UCSD-AML1 (cell line): Measurements from ENCODE around the gene BTBD18.

Source experiments
- DNase-seq: peaks from one replicate; lab custom pipeline; 2025; ENCODE audit not compliant: unreplicated experiment; lab: John Stamatoyannopoulos, UW

BTBD18 gene, protein sequence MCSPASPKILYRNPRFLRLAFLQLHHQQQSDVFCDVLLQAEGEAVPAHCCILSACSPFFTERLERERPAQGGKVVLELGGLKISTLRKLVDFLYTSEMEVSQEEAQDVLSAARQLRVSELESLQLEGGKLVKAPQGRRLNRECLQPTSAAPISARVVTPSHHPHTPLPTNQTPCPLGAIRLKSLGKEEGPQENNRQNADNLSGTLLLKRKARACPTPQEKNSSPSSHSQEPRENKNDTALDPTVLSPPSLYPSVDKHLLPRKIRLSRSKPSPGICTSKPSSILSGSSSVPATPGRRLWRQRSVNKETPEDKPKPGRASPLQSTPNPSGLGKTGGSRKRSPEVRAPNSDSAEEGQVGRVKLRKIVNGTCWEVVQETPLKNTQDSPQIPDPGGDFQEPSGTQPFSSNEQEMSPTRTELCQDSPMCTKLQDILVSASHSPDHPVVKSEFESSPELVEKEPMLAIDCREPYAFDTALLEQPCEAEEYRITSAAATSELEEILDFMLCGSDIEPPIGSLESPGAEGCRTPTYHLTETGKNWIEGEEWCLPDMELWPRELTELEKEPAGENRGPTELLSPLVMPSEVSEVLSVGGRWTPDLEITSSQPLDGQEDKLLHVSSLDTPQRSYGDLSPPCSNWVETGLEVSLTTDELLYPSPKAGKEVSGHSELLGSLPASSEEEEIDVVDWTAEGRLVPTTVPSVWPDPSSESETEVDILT

DNA sequence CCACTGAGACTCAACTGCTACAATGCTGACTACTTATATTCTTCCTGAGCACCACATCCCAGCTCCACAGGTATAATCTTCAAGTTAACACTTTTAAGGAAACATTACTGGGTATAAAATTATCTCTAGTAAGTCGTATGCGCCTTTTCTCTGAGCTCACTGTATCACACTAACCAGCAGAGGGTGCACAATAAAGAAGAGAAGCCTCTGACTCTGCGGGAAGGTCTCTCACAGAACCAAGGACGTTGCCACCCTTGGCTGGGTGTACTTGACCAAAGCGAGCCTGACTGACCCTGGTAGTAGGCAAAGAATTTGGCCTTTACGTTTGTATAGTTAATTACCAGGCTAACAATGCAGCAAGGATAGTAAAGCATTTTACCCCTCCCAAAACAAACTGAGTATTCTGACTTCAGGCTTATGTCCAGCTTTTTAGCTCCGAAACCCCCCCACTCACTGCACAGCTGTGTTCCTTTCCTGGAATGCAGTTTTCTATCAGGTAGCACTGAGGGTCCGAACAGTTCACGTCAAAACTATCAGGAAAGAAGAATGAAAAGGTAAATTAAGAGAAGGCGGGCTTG is at the start of gene BTBD18:
Gene BTBD18 (minus strand): TSS at position 144 of the 578 bp plus-strand sequence. CDS start 631 bp downstream, outside the sequence.
- no peak for DNase-seq

DNA sequence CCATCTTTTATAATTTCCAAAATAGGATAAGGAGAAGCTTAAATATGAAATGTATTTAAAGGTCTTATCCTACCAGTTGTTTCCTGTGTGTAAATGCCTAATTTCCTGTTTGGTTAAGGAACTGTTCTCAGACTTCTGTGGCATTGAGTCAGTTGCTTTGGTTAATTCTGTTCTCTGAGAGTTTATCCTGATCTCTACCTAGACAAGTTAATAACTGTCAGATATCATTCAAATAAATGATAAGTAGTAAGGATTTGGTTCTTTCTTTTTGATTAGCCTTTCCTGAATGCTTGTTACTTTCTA is 49.5 kb upstream of the BTBD18 start:
- DNase-seq: no peak

DNA sequence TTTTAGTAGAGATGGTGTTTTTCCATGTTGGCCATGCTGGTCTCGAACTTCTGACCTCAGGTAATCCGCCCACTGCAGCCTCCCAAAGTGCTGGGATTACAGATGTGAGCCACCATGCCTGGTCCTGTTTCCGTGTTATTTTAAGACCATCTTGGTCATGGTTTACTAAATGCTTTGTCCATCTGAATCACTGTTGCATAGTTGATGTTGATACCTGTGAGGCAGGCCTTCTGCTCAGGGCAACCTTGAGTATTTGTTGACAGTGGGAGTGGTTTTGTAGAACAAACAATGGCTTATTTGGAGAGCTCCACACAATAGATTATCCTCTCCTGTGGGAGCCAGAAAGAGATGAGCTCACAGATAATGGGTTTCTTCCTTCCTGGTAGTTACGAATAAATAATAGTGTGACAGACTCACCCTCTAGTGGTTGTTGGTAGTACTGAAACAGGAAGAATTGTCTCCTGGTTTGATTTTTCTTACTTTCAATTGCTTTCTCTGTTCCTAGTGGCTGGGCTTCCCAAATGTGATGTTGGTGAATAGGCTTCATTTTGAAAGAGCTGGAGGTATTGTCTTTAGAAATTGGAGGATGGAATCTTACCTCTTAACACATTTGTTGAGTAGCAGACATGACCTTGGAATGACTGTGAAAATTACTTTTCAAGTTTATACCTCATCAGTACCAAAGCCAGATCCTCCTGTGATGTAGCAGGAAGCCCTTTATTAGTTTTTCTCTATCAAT is 49.0 kb upstream of the BTBD18 start:
- DNase-seq: no peak

DNA sequence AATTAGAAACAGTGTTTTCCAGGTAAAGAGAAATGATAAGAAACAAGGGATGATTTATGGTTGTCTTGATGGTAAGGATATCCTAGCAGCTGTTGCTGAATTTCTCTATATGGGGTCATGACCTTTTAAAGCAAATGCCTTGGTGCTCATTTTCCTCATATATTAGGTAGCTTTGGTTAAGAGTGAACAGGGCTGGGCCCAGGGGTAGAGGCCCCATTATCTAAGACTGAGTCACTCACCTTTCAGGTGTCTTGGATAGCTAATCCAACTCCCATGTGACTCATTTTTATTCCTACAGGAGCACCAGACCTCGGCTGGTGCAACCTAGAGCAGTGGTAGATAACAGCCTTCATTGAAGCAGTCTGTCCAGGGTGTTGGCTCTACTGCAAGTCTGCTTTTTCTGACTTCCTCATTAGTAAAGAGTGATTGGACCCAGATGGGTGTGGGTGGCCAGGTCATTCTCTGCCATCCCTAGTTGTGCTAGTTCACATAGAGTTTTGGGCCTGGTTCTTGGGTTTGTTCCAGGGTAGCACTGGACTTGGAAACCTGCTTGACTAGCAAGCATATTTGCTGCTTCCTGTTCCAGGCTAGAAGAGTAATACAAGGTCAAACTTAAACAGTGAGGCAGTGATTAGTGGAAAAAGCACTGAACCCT is 47.4 kb upstream of the BTBD18 start:
- peak; percentile 16 for DNase-seq

DNA sequence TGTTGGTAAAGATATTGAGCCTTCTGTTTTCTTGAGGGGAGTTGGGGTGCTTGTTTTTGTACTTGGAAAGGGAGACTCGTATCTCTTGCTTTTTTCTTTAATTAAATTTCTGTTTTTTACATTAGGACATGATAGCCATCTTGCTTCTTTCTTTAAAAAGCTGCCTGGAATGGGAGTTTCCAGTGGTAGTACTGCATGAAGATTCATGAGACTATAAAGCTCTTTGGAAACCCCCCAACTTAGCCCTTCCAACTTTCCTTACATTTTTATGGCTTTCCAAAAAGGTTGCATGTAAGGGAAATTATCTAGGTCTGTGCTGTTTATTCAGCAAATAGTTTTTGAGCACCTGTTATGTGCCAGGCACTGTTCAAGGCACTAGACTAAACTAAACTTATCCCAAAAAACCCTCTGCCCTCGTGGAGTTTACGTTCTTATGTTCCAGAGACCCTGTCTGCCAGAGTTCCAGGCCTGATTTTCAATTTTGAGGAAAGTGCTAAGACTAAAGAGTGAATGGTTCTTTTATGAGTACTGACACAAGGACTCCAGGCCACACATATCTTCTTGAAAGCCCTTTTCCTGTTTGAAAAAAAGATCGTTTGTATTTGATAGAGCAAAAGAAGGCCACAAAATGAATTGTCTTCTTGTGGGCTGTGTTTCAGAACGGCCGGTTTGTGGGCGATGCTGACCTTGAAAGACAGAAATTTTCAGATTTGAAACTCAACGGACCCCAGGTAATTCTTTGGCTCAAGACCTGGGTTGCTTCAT is 41.9 kb upstream of the BTBD18 start:
- no peak for DNase-seq

DNA sequence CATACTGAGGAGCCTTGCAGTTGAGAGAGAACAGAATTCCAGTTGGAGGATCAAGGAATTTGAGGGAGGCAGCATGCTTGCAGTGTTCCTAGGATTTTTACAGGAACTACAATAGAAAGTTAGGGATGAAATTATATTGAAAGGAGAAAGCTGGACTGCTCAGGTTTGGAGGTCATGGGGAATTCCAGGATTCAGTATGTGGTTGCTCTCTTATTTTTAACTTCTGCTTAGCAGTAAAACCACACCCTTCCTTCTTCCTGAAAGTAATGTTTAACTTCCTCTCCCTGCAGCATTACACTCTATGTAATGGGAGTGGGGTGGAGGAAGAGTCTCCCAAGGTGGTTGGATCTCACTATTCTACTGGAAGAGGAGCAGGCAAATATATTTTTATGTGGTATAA is 41.3 kb upstream of the BTBD18 start:
- no peak for DNase-seq

- peak; percentile 89 for DNase-seq
These were observed 40.5 kb upstream of the BTBD18 start for GRCh38 chr11:57792060-57792541.

DNA sequence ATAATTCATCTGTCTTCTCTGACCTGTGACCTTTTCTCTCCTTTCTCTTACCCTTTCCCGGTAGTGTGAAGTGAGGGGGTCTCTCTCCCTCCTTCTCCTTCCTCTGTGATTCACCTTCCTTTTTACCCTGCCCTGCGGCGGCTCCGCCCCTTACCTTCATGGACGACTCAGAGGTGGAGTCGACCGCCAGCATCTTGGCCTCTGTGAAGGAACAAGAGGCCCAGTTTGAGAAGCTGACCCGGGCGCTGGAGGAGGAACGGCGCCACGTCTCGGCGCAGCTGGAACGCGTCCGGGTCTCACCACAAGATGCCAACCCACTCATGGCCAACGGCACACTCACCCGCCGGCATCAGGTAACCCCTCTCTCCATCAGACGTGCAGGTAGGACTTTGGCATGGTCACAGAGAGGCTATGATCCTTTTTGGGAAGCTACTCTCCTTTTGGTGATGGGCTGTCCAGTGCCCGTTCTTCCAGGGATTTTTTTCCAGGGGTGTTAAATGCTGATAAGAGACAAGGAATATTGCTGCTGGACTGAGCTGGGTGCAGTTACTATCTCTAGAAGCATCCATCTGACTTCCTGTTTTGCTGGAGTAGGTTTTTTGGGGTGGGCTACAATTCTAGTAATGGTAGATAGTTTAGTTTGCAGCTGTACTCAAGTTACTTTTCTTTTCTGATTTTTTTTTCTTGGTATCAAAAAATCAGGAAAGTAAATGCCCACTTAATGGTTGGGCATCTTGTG is 39.9 kb upstream of the BTBD18 start:
- no peak for DNase-seq

GRCh38 chr11:57788703-57789088 is 37.1 kb upstream of the BTBD18 start:
- DNase-seq: no peak

DNA sequence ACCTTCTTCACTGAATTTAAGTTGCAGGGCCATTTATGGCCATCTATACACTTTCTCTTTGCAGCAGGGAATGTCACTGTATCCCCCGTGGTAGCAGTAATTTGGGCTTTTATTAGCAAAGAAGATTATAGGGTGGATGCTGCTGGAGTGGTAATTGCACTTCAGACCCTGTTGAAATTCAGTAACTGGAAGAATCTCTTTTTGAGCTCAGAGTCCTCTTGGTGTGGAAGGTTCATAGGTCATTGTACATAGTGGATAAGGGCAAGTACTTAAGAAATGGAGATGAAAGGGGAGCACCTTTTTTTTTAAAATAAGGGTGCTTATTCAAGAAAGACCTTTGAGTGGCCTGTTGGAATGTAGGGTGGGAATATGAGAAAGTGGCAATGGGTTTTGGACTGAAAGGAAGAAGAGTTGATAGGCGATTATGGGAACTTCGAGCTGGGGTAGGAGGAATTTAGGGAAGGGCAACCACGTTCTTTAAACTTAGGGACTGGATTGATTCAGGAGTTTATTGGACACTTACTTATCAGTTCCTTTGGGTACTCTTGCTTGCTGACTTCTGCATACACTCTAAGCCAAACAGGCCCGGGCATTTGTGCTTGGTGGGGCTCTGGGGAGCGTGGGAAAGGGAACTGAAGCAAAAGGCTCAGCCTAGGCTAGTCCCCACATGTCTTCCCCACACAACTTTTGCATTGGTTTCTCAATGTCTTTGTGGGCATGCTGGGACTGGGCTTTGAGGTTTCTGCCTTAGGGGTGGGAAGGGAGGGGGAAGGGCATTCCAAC is 36.5 kb upstream of the BTBD18 start:
- DNase-seq: peak; percentile 24

DNA sequence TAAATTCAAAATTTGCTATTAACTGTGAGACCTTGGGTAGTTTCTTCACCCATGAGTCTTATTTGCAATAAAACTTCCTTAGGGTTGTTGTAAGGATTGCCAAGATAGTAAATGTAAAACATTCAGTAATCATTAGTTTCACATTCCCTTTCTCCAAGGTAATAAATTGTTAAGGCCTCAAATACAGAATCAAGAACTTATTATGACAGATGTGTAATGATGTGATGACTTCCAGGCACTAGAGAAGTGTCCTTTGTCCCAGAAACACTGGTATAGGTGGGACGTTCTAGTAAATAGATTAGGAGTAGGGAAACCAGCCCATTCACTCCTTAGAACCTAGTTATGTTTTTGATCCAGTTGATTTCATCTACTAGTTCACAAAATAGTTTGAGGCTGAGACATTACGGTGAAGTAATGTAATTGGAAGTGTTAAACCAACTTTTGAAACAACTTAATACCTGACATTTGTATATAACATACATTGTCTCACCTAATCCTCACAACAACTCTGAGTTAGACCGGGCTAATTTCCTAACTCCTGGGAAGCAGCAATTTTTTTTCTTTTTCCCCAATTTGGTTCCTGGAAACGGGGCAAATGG is 35.5 kb upstream of the BTBD18 start:
- DNase-seq: no peak

DNA sequence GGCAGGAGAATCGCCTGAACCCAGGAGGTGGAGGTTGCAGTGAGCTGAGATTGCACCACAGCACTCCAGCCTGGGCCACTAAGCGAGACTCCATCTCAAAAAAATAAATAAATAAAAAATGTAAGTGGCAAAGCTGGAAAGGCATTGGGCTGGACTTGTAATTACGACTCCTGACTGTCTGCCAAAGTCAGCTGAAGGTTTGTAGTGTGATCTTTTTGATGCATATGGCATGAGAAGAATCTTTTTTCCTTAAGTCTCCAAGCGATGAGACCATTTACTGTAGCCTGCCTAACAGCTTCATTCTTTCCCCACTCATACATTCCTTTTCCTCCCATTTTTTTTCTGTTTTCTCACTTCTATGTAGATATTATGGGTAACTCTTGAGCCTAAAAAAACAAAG is 34.8 kb upstream of the BTBD18 start:
- DNase-seq: no peak

DNA sequence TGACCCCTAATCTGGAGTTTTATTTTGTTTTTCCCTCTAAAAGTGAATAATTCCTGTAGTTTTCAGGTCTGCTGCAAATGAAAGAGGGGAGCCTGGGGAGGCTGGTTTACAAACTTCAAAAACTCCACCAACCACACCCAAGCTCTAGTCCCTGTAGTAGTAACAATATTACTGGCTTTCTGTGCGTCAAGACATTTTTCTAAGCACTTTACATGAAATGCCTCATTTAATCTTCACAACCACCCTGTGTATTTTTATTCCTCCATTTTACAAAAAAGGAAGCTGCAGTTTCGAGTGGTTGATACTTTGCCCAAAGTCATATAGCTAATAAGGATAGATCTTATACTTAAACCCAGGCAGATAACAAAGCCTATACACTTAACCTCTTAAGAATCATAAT is 33.5 kb upstream of the BTBD18 start:
- DNase-seq: no peak

DNA sequence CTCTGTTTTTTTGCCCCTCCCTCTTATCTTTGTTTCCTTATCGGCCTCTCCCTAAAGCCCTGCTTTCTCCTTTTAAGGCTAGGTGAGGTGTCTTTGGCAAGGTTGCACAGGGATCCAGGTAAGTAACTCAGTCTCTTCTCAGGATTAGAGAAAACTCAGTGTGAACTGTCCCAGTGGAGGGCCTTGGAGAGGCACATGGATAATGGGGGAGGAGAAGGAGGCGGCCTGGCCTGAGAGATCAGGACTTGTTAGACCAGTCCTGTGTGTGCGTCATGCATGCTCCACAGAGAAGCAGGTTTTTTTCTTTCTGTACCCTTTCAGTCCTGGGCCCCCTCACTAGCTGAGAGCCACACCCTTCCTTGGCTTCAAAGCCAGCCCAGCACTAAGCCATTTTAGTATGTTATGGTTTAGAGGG is 29.9 kb upstream of the BTBD18 start:
- DNase-seq: no peak

DNA sequence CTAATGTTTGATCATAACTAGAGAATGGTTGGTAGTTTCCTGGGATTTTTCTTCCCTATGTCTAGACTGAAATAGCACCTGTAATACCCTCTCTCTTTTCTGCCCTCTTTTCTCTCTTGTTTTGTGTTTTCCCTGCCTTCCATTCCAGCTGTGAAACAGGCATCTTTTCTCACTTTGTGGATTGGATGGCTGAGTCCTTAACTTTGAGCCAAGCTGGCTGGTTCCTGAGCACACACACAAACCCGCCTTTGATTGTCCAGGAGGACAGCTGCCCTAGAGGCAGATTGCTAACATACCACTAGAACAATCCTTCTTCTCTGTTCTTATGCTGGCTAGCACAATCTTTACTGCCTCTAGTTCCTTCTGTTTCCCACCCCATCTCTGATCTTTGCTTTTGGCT is 27.7 kb upstream of the BTBD18 start:
- DNase-seq: no peak

GRCh38 chr11:57778318-57779037 is 26.9 kb upstream of the BTBD18 start:
- peak; percentile 27 for DNase-seq

GRCh38 chr11:57777969-57778317 is 26.3 kb upstream of the BTBD18 start:
- no peak for DNase-seq
